Stimulated activated memory B cell treated with anti-CD40 and anti-IgM and Interleukin-4, amounts not matched to agents 10 μg/mL and 1 μg/mL and 100 μg/mL, for 72 hours (primary cell): Measurements from ENCODE around the gene IGSF21.
A peak's percentile ranks its signal among the peaks of the same experiment; 100 is the strongest.

Experiments used
- ATAC-seq: fragments of 150-1000 bp; cut with Tn5 transposase; 2 replicates; pipeline ENCODE4 v1.10.0; 2021
- H3K27ac Mint-ChIP-seq: one replicate; pipeline ENCODE4 v1.8.0; 2022; ENCODE audit warnings: mild to moderate bottlenecking, mixed read lengths
- H3K27me3 Mint-ChIP-seq: one replicate; pipeline ENCODE4 v1.8.0; 2022; ENCODE audit warnings: mixed read lengths
- H3K36me3 Mint-ChIP-seq: one replicate; pipeline ENCODE4 v1.8.0; 2022; ENCODE audit warnings: mixed read lengths
- H3K4me1 Mint-ChIP-seq: one replicate; pipeline ENCODE4 v1.8.0; 2022; ENCODE audit warnings: mixed read lengths
- H3K4me3 Mint-ChIP-seq: one replicate; pipeline ENCODE4 v1.8.0; 2022; ENCODE audit warnings: mild to moderate bottlenecking, moderate library complexity, mixed read lengths
- H3K9me3 Mint-ChIP-seq: one replicate; pipeline ENCODE4 v1.8.0; 2022; ENCODE audit warnings: mixed read lengths

Gene IGSF21

GRCh38 chr1:18123467-18123992 is 15.9 kb downstream of the IGSF21 start:
- Mint-ChIP-seq H3K4me1 (no peaks in the 10 kb centered on the region), H3K27ac (no peak overlapping the region), H3K27me3 (peaks cover 22% of the 10 kb centered on the region), H3K9me3 (no peaks in the 10 kb centered on the region), H3K4me3 (no peak overlapping the region), H3K36me3 (no peaks in the 10 kb centered on the region)
- no peak for ATAC-seq

GRCh38 chr1:18124977-18125376 is 17.4 kb downstream of the IGSF21 start:
- Mint-ChIP-seq H3K9me3 (no peaks in the 10 kb centered on the region), H3K27me3 (peaks cover 31% of the 10 kb centered on the region), H3K4me1 (no peaks in the 10 kb centered on the region), H3K27ac (no peak overlapping the region), H3K36me3 (no peaks in the 10 kb centered on the region), H3K4me3 (no peak overlapping the region)
- ATAC-seq: no peak

GRCh38 chr1:18126616-18127015 is 19.0 kb downstream of the IGSF21 start:
- H3K27me3 Mint-ChIP-seq: peaks cover 31% of the 10 kb centered on the region

GRCh38 chr1:18128298-18128697 is 20.7 kb downstream of the IGSF21 start:
- H3K36me3 Mint-ChIP-seq: no peaks in the 10 kb centered on the region
- ATAC-seq: no peak
- H3K4me3 Mint-ChIP-seq: no peak overlapping the region
- no peaks in the 10 kb centered on the region for H3K4me1 Mint-ChIP-seq
- no peaks in the 10 kb centered on the region for H3K9me3 Mint-ChIP-seq
- H3K27ac Mint-ChIP-seq: no peak overlapping the region
- H3K27me3 Mint-ChIP-seq: peaks cover 32% of the 10 kb centered on the region

More at GRCh38 chr1:18126616-18127015, 19.0 kb downstream of the IGSF21 start:
- Mint-ChIP-seq H3K9me3 (no peaks in the 10 kb centered on the region), H3K4me3 (no peak overlapping the region), H3K27ac (no peak overlapping the region), H3K36me3 (no peaks in the 10 kb centered on the region), H3K4me1 (no peaks in the 10 kb centered on the region)
- no peak for ATAC-seq

- peaks cover 38% of the 10 kb centered on the region for H3K27me3 Mint-ChIP-seq
- peak; percentile 28 for ATAC-seq
- no peaks in the 10 kb centered on the region for H3K9me3 Mint-ChIP-seq
- H3K36me3 Mint-ChIP-seq: no peaks in the 10 kb centered on the region
- H3K27ac Mint-ChIP-seq: no peak overlapping the region
- H3K4me1 Mint-ChIP-seq: no peaks in the 10 kb centered on the region
- H3K4me3 Mint-ChIP-seq: no peak overlapping the region
Measured at GRCh38 chr1:18130356-18130755, 22.8 kb downstream of the IGSF21 start.

GRCh38 chr1:18132022-18132710 is 24.6 kb downstream of the IGSF21 start:
- peaks cover 30% of the 10 kb centered on the region for H3K27me3 Mint-ChIP-seq
- ATAC-seq: no peak
- no peak overlapping the region for H3K27ac Mint-ChIP-seq
- H3K4me1 Mint-ChIP-seq: no peaks in the 10 kb centered on the region
- H3K9me3 Mint-ChIP-seq: no peaks in the 10 kb centered on the region
- no peak overlapping the region for H3K4me3 Mint-ChIP-seq
- no peaks in the 10 kb centered on the region for H3K36me3 Mint-ChIP-seq

GRCh38 chr1:18132711-18133541 is 25.3 kb downstream of the IGSF21 start:
- ATAC-seq: no peak

GRCh38 chr1:18134324-18135046 is 26.9 kb downstream of the IGSF21 start:
- no peaks in the 10 kb centered on the region for H3K36me3 Mint-ChIP-seq
- no peaks in the 10 kb centered on the region for H3K4me1 Mint-ChIP-seq
- H3K9me3 Mint-ChIP-seq: no peaks in the 10 kb centered on the region
- H3K4me3 Mint-ChIP-seq: no peak overlapping the region
- H3K27me3 Mint-ChIP-seq: peaks cover 8% of the 10 kb centered on the region
- no peak for ATAC-seq
- H3K27ac Mint-ChIP-seq: no peak overlapping the region

More at GRCh38 chr1:18132711-18133541, 25.3 kb downstream of the IGSF21 start:
- Mint-ChIP-seq H3K9me3 (no peaks in the 10 kb centered on the region), H3K36me3 (no peaks in the 10 kb centered on the region), H3K27me3 (peaks cover 23% of the 10 kb centered on the region), H3K4me1 (no peaks in the 10 kb centered on the region), H3K4me3 (no peak overlapping the region), H3K27ac (no peak overlapping the region)

- no peak overlapping the region for H3K4me3 Mint-ChIP-seq
- no peak for ATAC-seq
- H3K4me1 Mint-ChIP-seq: no peaks in the 10 kb centered on the region
- no peaks in the 10 kb centered on the region for H3K9me3 Mint-ChIP-seq
- no peak overlapping the region for H3K27ac Mint-ChIP-seq
- no peaks in the 10 kb centered on the region for H3K36me3 Mint-ChIP-seq
- H3K27me3 Mint-ChIP-seq: peaks cover 18% of the 10 kb centered on the region
Measured at GRCh38 chr1:18137759-18138345, 30.3 kb downstream of the IGSF21 start.

GRCh38 chr1:18139198-18139981 is 31.8 kb downstream of the IGSF21 start:
- peaks cover 18% of the 10 kb centered on the region for H3K27me3 Mint-ChIP-seq
- no peaks in the 10 kb centered on the region for H3K9me3 Mint-ChIP-seq
- no peak overlapping the region for H3K4me3 Mint-ChIP-seq
- H3K27ac Mint-ChIP-seq: no peak overlapping the region
- H3K4me1 Mint-ChIP-seq: no peaks in the 10 kb centered on the region
- ATAC-seq: no peak
- H3K36me3 Mint-ChIP-seq: no peaks in the 10 kb centered on the region

GRCh38 chr1:18140411-18140810 is 32.8 kb downstream of the IGSF21 start:
- H3K9me3 Mint-ChIP-seq: no peaks in the 10 kb centered on the region
- H3K27me3 Mint-ChIP-seq: peaks cover 18% of the 10 kb centered on the region
- no peaks in the 10 kb centered on the region for H3K4me1 Mint-ChIP-seq
- no peak for ATAC-seq
- no peaks in the 10 kb centered on the region for H3K36me3 Mint-ChIP-seq
- no peak overlapping the region for H3K27ac Mint-ChIP-seq
- H3K4me3 Mint-ChIP-seq: no peak overlapping the region

GRCh38 chr1:18141661-18142060 is 34.1 kb downstream of the IGSF21 start:
- H3K4me1 Mint-ChIP-seq: no peaks in the 10 kb centered on the region
- no peaks in the 10 kb centered on the region for H3K36me3 Mint-ChIP-seq
- H3K27ac Mint-ChIP-seq: no peak overlapping the region
- peaks cover 22% of the 10 kb centered on the region for H3K27me3 Mint-ChIP-seq
- no peak overlapping the region for H3K4me3 Mint-ChIP-seq
- ATAC-seq: no peak
- no peaks in the 10 kb centered on the region for H3K9me3 Mint-ChIP-seq

- ATAC-seq: no peak
- H3K27ac Mint-ChIP-seq: no peak overlapping the region
- no peaks in the 10 kb centered on the region for H3K9me3 Mint-ChIP-seq
- H3K27me3 Mint-ChIP-seq: peaks cover 30% of the 10 kb centered on the region
- H3K4me3 Mint-ChIP-seq: no peak overlapping the region
- H3K36me3 Mint-ChIP-seq: no peaks in the 10 kb centered on the region
- no peaks in the 10 kb centered on the region for H3K4me1 Mint-ChIP-seq
Measured at GRCh38 chr1:18142471-18142870, 34.9 kb downstream of the IGSF21 start.

- ATAC-seq: no peak
Measured at GRCh38 chr1:18142969-18143368, 35.4 kb downstream of the IGSF21 start.

More at GRCh38 chr1:18142969-18143368, 35.4 kb downstream of the IGSF21 start:
- H3K27ac Mint-ChIP-seq: no peak overlapping the region
- no peaks in the 10 kb centered on the region for H3K36me3 Mint-ChIP-seq
- H3K9me3 Mint-ChIP-seq: no peaks in the 10 kb centered on the region
- H3K4me3 Mint-ChIP-seq: no peak overlapping the region
- H3K4me1 Mint-ChIP-seq: no peaks in the 10 kb centered on the region
- H3K27me3 Mint-ChIP-seq: peaks cover 35% of the 10 kb centered on the region
